ENCODE data around the gene TXK.

GRCh38 chr4:48047896-48048295 lies 86.2 kb downstream of the TXK start:
- TF ChIP-seq EZH2 (IDR thresholded peaks at IDR 0.05; ENCODE audit: insufficient read depth, poor library complexity, severe bottlenecking) = no peak
- TF ChIP-seq EZH2phosphoT487 (IDR thresholded peaks at IDR 0.05; ENCODE audit: insufficient read depth, low read depth) = no peak

Data from GM23248 (cell line).